GM19193 (cell line): ENCODE data around the gene RPP38.

Experiments used
- POLR2A ChIP-seq: IDR thresholded peaks from 4 replicates; pipeline ENCODE4 v1.6.1; 2011; ENCODE audit not compliant: insufficient read depth, insufficient read length; ENCODE audit errors: extremely low read depth

RPP38 gene

GRCh38 chr10:15124190-15124589 is 27.0 kb downstream of the RPP38 start:
- no peak for TF ChIP-seq POLR2A

GRCh38 chr10:15124908-15125307 is 27.8 kb downstream of the RPP38 start:
- TF ChIP-seq POLR2A = no peak

DNA sequence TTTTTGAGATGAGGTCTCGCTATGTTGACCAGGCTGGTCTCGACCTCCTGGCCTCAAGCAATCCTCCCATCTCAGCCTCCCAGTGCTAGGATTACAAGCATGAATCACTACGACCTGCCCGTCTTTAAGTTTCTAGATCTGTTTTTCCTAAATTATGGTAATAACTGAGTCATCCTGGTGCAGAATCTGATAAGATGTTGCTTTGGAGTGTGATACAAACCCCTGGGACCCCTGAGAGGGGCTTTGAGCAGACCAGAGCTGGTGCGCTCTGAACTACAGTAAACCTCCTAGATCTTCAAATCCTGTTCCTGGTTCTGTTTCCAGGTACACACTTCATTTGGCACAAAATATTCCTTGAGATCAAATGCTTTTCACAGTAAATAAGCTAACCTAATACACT is 34.2 kb downstream of the RPP38 start:
- no peak for TF ChIP-seq POLR2A

GRCh38 chr10:15136129-15137035 is 39.2 kb downstream of the RPP38 start:
- TF ChIP-seq POLR2A = no peak

DNA sequence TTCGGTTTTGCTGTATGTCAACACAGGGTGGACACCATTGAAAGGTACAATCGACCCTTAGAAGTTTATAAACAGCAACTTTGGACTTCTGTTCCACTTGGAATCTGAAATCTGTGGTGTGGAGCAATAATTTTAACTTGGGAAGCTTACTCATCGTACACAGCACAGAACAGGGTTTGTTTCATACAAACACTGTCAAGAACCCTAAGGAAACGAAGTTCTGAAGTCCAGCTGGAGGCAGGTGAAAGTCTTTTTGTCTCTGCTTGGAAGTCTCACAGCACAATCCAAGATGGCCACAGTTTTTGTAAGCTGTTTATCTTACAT is 39.8 kb downstream of the RPP38 start:
- no peak for TF ChIP-seq POLR2A

- no peak for TF ChIP-seq POLR2A
Measured at GRCh38 chr10:15137636-15138035, 40.5 kb downstream of the RPP38 start.

DNA sequence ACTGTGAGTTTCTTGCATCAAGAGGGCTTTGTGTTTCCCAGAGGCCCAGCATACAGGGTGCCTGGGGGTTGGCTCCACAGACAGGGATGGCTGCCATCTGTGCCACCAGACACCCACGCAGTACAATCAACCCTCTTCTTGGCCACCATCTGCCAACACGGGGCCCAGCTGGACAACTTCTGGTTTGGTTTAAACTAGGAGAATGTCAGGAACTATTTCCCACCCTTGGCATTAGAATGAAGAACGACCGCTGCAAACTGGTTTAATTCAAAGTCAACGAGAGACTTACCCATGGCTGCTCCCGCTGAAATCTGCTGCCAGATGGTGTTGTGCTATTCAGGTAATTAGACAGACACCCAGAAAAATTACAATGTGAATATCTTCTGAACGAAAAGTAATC is 43.5 kb downstream of the RPP38 start:
- no peak for TF ChIP-seq POLR2A

GRCh38 chr10:15141136-15142054 is 44.2 kb downstream of the RPP38 start:
- TF ChIP-seq POLR2A = no peak

- TF ChIP-seq POLR2A = no peak
Measured at GRCh38 chr10:15144788-15145187, 47.6 kb downstream of the RPP38 start.

DNA sequence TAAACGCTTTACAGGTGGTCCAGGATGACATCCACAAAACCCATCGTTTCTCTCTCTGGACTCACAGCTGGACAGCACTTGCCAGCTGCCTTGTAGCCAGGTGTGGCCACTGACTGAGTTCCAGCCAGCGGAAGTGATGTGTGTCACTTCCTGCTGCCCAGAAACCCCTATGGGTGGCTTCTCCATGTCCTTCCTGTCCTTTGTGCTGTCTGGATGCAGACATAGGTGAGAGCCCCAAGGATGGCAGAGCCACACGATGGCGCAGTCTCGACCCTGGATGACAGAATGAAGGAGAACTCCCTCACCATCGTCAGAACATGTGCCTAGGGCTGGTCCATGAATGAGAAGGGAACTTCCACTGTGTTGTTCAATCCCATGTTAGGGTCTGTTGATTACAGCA is 49.2 kb downstream of the RPP38 start:
- no peak for TF ChIP-seq POLR2A

GRCh38 chr10:15147594-15148392 is 50.6 kb downstream of the RPP38 start:
- no peak for TF ChIP-seq POLR2A

GRCh38 chr10:15149042-15149771 is 52.1 kb downstream of the RPP38 start:
- TF ChIP-seq POLR2A = no peak

DNA sequence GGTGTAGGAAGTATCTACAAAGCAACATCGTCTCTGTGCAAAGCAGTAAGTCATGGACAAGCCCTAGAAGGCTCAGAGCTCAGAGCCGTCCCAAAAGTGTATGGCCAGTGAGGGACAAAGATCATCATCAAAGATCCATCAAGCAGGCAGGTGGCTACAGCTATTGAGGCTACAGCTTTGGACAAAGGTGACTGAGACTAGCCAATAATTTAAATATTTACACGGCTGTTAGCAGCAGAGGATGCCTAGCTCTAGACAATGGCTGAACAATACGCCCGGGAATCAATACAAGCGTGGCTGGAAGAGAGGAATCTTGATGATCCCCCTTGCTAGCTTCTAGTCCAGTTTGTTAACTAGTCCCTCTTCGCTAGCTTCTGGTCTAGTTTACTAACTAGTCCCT is 53.4 kb downstream of the RPP38 start:
- no peak for TF ChIP-seq POLR2A

GRCh38 chr10:15152556-15152955 is 55.4 kb downstream of the RPP38 start:
- no peak for TF ChIP-seq POLR2A
